SK-N-SH (cell line): ENCODE results near the gene MAGI2.

Experiments
- POLR2AphosphoS5 ChIP-seq: IDR thresholded peaks from 2 replicates; pipeline ENCODE4 v1.6.1; 2012; ENCODE audit warnings: low read depth, low read length
- TF ChIP-seq, protein P1 (sequence below): IDR thresholded peaks from 2 replicates; pipeline ENCODE4 v1.4.0; 2012; ENCODE audit warnings: low read depth, borderline replicate concordance

DNA sequence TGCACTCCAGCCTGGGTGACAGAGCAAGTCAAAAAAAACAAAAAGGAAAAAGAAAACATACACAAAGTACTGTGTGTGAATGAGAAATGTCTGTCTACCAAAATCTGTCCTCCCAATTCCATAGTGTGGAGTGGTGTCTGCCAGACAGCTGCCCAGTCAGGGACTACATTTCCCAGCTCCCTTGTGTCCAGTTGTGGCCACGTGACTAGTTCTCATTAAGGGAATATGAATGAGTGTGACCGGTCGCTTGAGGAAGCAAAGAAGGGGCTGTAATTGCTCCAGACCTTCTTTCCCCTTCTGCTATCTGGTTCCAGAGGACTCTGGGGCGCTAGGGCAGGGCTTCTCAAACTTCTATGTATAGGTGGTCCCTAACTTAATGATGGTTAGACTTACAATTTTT is 1450.8 kb downstream of the MAGI2 start:
- no peak for TF ChIP-seq POLR2AphosphoS5
- TF ChIP-seq, protein P1, sequence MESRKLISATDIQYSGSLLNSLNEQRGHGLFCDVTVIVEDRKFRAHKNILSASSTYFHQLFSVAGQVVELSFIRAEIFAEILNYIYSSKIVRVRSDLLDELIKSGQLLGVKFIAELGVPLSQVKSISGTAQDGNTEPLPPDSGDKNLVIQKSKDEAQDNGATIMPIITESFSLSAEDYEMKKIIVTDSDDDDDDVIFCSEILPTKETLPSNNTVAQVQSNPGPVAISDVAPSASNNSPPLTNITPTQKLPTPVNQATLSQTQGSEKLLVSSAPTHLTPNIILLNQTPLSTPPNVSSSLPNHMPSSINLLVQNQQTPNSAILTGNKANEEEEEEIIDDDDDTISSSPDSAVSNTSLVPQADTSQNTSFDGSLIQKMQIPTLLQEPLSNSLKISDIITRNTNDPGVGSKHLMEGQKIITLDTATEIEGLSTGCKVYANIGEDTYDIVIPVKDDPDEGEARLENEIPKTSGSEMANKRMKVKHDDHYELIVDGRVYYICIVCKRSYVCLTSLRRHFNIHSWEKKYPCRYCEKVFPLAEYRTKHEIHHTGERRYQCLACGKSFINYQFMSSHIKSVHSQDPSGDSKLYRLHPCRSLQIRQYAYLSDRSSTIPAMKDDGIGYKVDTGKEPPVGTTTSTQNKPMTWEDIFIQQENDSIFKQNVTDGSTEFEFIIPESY, result no peak
